Activated CD8-positive, alpha-beta memory T cell treated with anti-CD3 and anti-CD28 coated beads, Interleukin-2, amount 50 U/mL, for 1 hour (primary cell): ENCODE measurements around the gene JMJD6.
"Not testable (repeated sequence)": the region's sequence is repeated elsewhere in the genome, so short reads cannot be mapped to it uniquely, and the experiment has no call there.

Experiments used
- DNase-seq: peaks from one replicate; pipeline ENCODE4 v3.0.0-alpha.2; 2020; ENCODE audit errors: extremely low read depth

Gene JMJD6

GRCh38 chr17:76726231-76726775 lies at the start of gene JMJD6:
Gene JMJD6 (minus strand): TSS chr17:76726606. CDS start chr17:76726475, 131 bp downstream.
- peak; percentile 93 for DNase-seq

- DNase-seq = no peak
Measured at GRCh38 chr17:76775021-76775600, 48.7 kb upstream of the JMJD6 start.

- DNase-seq = peak; percentile 37
Measured at GRCh38 chr17:76772842-76773525, 46.6 kb upstream of the JMJD6 start.

- no peak for DNase-seq
Measured at GRCh38 chr17:76758570-76758969, 32.2 kb upstream of the JMJD6 start.

GRCh38 chr17:76757256-76757655 lies 30.9 kb upstream of the JMJD6 start:
- DNase-seq = no peak

GRCh38 chr17:76755285-76755684 lies 28.9 kb upstream of the JMJD6 start:
- no peak for DNase-seq

- DNase-seq = peak; percentile 9
Measured at GRCh38 chr17:76753061-76753961, 26.9 kb upstream of the JMJD6 start.

- DNase-seq = no peak
Measured at GRCh38 chr17:76752006-76752405, 25.6 kb upstream of the JMJD6 start.

- no peak for DNase-seq
Measured at GRCh38 chr17:76751416-76751993, 25.1 kb upstream of the JMJD6 start.

- DNase-seq = no peak
Measured at GRCh38 chr17:76748657-76749056, 22.3 kb upstream of the JMJD6 start.

- no peak for DNase-seq
Measured at GRCh38 chr17:76747716-76748363, 21.4 kb upstream of the JMJD6 start.

- not testable (repeated sequence) for DNase-seq
Measured at GRCh38 chr17:76745785-76746184, 19.4 kb upstream of the JMJD6 start.

GRCh38 chr17:76744747-76745146 lies 18.3 kb upstream of the JMJD6 start:
- DNase-seq = no peak

GRCh38 chr17:76742958-76743357 lies 16.6 kb upstream of the JMJD6 start:
- DNase-seq = no peak

- no peak for DNase-seq
Measured at GRCh38 chr17:76740329-76741118, 14.1 kb upstream of the JMJD6 start.

GRCh38 chr17:76739568-76740115 lies 13.2 kb upstream of the JMJD6 start:
- DNase-seq = not testable (repeated sequence)

- DNase-seq = no peak
Measured at GRCh38 chr17:76738468-76738850, 12.1 kb upstream of the JMJD6 start.

- DNase-seq = peak; percentile 72
Measured at GRCh38 chr17:76737676-76738467, 11.5 kb upstream of the JMJD6 start, which contains the start of gene MFSD11. Gene MFSD11 (plus strand): TSS chr17:76738119. CDS start chr17:76738353, 234 bp downstream.

GRCh38 chr17:76737082-76737675 lies 10.8 kb upstream of the JMJD6 start, which contains the start of gene SRSF2:
Gene SRSF2 (minus strand): TSS chr17:76737331. CDS start chr17:76737160, 171 bp downstream.
- peak; percentile 93 for DNase-seq
